Activated CD4-positive, alpha-beta T cell treated with anti-CD3 and anti-CD28 coated beads, Interleukin-2, amount 10 ng/mL, durations not matched to agents 24 days and 14 days (primary cell): ENCODE results near the gene ARL14EP. TPM values are rescaled to one million over a fixed set of nuclear protein-coding genes. Genes with fewer than 3 reads are reported as not detected.

Experiments used
- DNase-seq: peaks from one replicate; pipeline ENCODE4 v3.0.0; 2022
- H3K27ac Mint-ChIP-seq: one replicate; pipeline ENCODE4 v1.8.0; 2022; ENCODE audit warnings: mild to moderate bottlenecking, mixed read lengths
- H3K27me3 Mint-ChIP-seq: one replicate; pipeline ENCODE4 v1.8.0; 2022; ENCODE audit warnings: mixed read lengths
- H3K36me3 Mint-ChIP-seq: one replicate; pipeline ENCODE4 v1.8.0; 2022; ENCODE audit warnings: low read depth, mild to moderate bottlenecking, mixed read lengths
- H3K4me1 Mint-ChIP-seq: one replicate; pipeline ENCODE4 v1.8.0; 2021; ENCODE audit warnings: mixed read lengths
- H3K4me3 Mint-ChIP-seq: one replicate; pipeline ENCODE4 v1.8.0; 2022; ENCODE audit warnings: mild to moderate bottlenecking, moderate library complexity, mixed read lengths
- H3K9me3 Mint-ChIP-seq: one replicate; pipeline ENCODE4 v1.8.0; 2021; ENCODE audit warnings: mixed read lengths
- intact Hi-C: fragments of 100-400 bp; cut with micrococcal nuclease; formaldehyde crosslinking; loops from one replicate; pipeline ENCODE4 v1.15.1; 2023
- total RNA-seq: library from RNA; stranded (reverse); gene quantifications from 2 replicates; pipeline ENCODE4 v1.2.3, GENCODE V29; 2022

The ARL14EP gene
- total RNA-seq = 36.5 and 36.8 TPM in 2 replicates

DNA sequence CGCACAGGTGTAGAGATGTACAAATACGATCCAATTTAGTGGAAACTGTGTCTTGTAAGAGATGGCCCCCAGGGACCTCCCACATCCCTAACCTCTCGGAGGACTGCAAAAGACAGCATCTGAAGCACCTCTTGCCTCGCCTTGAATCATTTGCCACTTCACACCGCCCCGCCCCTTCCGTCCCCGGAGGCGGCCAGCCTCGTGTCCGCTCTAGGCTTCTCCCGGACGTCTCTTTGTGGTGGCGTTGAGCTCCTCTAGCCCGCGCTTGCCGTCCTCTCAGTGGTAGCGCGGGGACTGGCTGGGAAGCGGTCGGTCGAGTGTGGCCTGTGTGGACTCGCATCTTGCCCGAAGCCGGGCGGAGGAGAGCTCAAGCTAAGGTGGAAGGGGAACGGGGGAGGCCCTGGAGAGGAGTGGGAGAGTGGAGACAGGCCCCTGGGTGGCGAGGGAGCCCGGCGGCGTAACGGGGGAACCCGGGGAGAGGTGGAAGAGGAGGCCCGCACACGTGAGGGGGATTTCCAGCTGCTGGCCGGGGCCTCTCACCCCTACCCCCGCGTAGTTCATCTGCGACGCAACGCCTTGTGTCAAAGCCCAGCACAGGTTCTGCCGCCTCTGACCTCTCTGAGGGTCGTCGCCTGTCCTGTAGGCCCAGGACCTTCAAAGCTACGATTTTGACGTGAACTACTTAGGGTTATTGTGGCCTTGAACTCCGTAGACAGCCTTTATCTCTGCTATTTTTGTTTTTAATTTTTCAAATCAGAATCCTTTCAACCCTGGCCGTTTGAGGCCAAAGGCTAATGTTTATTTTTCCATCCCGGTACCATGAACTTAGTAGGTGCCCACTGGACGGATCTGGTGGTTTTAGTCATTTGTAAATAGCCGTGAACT, at the start of gene ARL14EP:
TSS of gene ARL14EP (plus strand) at position 279 of the 885 bp plus-strand sequence. CDS start 7,845 bp downstream, outside the sequence.
- peak within 1 kb of the TSS; percentile 100 for H3K27ac Mint-ChIP-seq
- H3K9me3 Mint-ChIP-seq = no peaks in the 10 kb centered on the region
- peaks cover 16% of the 10 kb centered on the region for H3K27me3 Mint-ChIP-seq
- H3K4me1 Mint-ChIP-seq = peaks cover 34% of the 10 kb centered on the region
- peak; percentile 96 for DNase-seq
- peak within 1 kb of the TSS; percentile 100 for H3K4me3 Mint-ChIP-seq
- peaks cover 24% of the 10 kb centered on the region for H3K36me3 Mint-ChIP-seq
- intact Hi-C loops = loop anchor here (2.0 to 5.0 kb wide), 3 partner anchors 14 to 1769 kb away; partner anchors contain the start of genes DCDC1, DNAJC24 and RCN1

DNA sequence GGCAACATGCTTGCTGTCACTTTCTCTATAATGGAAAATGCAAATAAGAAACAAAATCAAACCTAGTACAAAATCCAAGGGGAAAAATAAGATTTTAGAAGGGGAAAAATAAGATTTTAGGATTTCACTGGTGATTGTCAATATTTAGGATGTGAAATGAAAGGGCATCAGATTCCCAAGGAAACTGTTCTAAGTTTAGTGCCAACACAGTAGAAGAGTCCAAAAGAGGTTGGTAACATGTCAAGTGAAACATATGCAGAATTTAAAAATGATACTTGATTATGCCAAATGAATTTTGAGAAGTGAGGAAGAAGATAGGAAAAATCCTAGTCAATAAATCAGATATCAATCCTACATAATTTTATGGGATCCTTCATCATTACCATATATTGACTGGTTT, 45.7 kb upstream of the ARL14EP start:
- Mint-ChIP-seq H3K27me3 (peaks cover 6% of the 10 kb centered on the region), H3K4me3 (no peak overlapping the region), H3K4me1 (peaks cover 8% of the 10 kb centered on the region), H3K36me3 (no peaks in the 10 kb centered on the region), H3K9me3 (no peaks in the 10 kb centered on the region), H3K27ac (no peak overlapping the region)
- intact Hi-C loops = no loop called here
- DNase-seq = no peak

DNA sequence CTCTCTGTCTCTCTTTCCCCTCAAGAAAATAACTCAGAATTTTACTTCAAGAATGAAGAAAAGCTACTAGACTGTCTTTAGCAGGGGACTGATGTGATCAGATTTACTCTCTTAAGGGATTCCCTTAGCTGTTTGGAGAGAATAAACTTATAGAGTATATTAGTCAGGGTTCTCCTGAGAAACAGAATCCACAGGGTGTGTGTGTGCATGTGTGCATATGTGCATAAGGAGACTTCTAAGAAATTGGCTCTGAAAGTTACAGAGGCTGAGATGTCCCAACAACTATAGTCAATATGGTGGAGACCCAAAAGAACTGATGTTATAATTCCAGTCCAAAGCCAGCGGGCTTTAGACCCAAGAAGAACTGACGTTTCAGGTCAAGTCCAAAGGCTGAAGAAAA, 43.1 kb upstream of the ARL14EP start:
- no peak for DNase-seq
- no peaks in the 10 kb centered on the region for H3K36me3 Mint-ChIP-seq
- H3K4me3 Mint-ChIP-seq = no peak overlapping the region
- intact Hi-C loops = no loop called here
- no peaks in the 10 kb centered on the region for H3K9me3 Mint-ChIP-seq
- peaks cover 12% of the 10 kb centered on the region for H3K4me1 Mint-ChIP-seq
- peaks cover 13% of the 10 kb centered on the region for H3K27me3 Mint-ChIP-seq
- no peak overlapping the region for H3K27ac Mint-ChIP-seq

DNA sequence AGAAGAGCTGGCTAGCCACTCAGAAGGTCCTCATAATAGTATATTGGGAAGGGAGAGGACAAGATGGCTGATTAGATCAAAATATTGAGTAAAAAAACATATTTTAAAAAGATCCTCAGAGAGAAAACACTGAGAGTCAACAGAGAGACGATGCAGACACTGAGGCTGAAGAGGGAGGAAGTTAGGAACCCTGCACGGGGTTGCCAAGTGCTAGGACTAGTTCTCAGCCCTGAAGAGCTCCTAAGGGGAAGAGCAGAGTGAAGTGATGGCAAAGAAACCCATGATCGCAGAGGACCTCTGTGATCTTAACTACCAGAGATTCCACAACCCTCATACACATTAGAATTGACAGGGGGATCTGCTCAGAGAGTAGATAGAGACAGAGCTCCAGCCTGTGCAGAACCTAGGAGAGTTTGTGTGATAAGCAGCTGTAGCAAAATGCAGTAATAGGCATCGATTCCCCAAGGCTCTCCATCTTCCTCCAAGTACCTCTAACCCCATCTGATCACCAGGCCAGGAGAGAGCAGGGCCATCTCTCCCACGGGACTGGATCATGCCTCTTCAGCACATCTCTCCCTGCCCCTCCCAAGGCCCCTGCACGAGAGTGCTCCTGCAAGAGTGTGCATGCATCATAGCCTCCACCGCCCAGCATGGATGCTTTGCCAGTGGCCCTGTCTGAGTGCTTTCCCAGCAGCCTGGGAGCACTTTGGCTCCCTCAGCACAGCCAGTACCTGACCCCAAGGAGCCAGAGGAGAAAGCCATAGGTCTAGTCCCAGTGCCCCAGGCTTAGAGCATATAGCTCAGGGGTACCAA, 41.2 kb upstream of the ARL14EP start:
- intact Hi-C loops = no loop called here
- no peaks in the 10 kb centered on the region for H3K36me3 Mint-ChIP-seq

DNA sequence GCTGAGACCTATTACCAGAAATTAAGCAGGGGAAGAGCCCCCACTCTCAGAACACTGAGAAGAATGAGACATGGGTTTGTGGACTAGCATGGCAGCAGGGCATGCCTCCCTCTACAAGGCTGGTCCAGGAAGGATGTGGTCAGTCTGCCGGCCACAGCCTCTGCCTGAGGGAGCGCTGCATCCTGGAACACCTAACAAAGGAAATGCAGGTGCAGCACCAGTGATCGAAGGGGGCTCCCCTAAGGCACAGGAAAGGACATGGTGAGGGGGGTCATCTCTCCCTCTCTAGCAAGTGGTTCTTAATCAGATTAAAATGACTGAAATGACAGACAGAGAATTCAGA, 40.6 kb upstream of the ARL14EP start:
- DNase-seq = peak; percentile 68
- peaks cover 12% of the 10 kb centered on the region for H3K4me1 Mint-ChIP-seq
- no peak overlapping the region for H3K27ac Mint-ChIP-seq
- H3K27me3 Mint-ChIP-seq = peaks cover 10% of the 10 kb centered on the region
- peak overlapping the region; percentile 43 for H3K4me3 Mint-ChIP-seq
- H3K9me3 Mint-ChIP-seq = no peaks in the 10 kb centered on the region
- H3K36me3 Mint-ChIP-seq = no peaks in the 10 kb centered on the region
- intact Hi-C loops = no loop called here

More for the DNA sequence above, 41.2 kb upstream of the ARL14EP start:
- Mint-ChIP-seq H3K27ac (no peak overlapping the region), H3K27me3 (peaks cover 10% of the 10 kb centered on the region), H3K4me1 (peaks cover 12% of the 10 kb centered on the region), H3K4me3 (peak overlapping the region; percentile 43), H3K9me3 (no peaks in the 10 kb centered on the region)
- no peak for DNase-seq

DNA sequence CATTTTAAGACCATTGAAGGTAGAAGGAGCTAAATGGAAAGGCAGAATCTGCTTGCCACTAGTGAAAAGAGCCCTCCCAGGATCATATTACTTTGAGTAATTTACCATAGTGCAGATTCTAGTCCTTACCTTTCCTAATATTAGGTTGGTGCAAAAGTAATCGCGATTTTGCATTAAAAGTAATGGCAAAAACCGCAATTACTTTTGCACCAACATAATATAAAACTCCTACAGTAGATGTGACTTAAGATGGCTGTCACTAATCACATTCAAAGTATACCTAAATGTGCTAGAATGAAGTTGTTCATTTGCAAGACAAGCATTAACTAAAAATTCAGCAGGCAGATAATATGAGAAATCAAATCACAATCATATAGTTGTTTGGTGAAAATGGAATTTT, 38.1 kb upstream of the ARL14EP start:
- Mint-ChIP-seq H3K27me3 (peaks cover 12% of the 10 kb centered on the region), H3K4me3 (no peak overlapping the region), H3K4me1 (peaks cover 12% of the 10 kb centered on the region)

DNA sequence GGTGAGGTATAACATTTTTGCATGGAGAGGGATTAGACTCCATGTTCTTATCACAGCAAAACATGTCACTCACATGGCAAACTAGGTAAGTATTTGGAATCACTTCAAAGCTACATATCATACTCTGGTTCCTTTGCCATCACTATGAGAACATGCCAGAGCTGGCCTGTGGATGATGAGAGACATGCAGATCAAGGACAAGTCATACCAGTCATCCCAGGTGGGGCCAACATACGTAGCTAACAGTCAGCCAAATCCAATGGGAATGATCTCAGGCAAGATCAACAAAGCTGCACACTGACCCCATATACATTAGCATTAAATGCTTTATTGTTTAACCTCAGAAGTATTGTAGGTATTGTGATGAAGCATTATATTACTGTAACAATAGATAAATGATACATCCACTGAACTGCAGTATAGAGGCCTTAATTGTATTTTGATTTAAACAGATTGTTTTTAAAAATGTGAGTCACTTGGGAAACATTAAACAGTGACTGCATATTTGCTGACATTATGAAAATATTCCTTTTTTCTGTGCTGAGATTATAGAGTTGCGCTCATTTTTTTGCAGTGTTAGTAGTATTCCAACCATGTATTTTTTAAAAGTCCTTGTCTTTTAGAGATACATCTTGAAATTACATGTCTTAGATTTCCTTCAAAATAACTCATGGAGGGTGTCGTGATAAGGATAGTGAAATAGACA, 37.3 kb upstream of the ARL14EP start:
- Mint-ChIP-seq H3K4me3 (no peak overlapping the region), H3K27ac (no peak overlapping the region), H3K36me3 (no peaks in the 10 kb centered on the region), H3K9me3 (no peaks in the 10 kb centered on the region), H3K27me3 (peaks cover 12% of the 10 kb centered on the region), H3K4me1 (peaks cover 12% of the 10 kb centered on the region)
- intact Hi-C loops = no loop called here
- no peak for DNase-seq

More for the DNA sequence above, 38.1 kb upstream of the ARL14EP start:
- no peaks in the 10 kb centered on the region for H3K9me3 Mint-ChIP-seq
- H3K27ac Mint-ChIP-seq = no peak overlapping the region
- intact Hi-C loops = no loop called here
- H3K36me3 Mint-ChIP-seq = no peaks in the 10 kb centered on the region
- DNase-seq = no peak

DNA sequence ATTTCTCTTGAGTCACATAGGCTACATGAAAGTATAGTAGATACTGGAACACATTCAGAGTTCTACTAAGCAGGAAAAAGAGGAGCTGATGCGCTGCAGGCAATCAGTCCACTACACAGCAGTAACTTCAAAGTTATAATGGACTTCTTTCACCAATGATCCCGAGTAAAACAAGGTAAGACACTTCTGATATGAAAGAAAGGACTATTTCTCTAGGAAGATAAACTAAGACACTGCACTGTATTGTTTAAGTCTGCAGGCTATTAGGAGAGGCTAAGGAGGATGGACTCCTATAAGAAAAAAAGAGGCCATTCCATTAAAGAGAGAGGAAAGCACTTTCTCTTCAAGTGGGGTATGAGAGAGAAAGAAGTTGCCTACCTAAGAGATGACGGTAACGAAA, 31.6 kb upstream of the ARL14EP start:
- Mint-ChIP-seq H3K36me3 (no peaks in the 10 kb centered on the region), H3K4me3 (no peak overlapping the region), H3K9me3 (peaks cover 3% of the 10 kb centered on the region), H3K4me1 (no peaks in the 10 kb centered on the region), H3K27ac (no peak overlapping the region), H3K27me3 (peaks cover 3% of the 10 kb centered on the region)
- no peak for DNase-seq
- intact Hi-C loops = no loop called here

DNA sequence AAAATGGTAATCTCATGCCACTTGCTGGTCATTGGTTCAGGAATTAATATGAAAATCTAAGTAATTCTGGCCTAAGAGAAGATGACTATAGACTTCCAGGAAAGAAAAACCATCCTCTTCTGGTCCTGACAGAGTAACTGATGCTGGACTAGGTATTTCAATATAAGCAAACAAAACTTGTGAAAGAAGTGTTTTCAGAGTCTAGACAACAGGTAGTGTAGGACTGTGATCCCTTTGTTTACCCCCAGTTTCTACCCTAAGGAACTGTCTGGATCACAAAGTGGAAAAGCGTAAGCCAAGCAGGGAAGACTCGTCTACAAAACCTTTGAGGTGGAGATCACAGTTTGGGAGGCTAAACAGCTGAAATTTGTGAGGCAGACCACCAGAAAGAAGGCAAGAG, 30.4 kb upstream of the ARL14EP start:
- Mint-ChIP-seq H3K4me3 (no peak overlapping the region), H3K27ac (no peak overlapping the region), H3K27me3 (peaks cover 3% of the 10 kb centered on the region), H3K36me3 (no peaks in the 10 kb centered on the region), H3K9me3 (peaks cover 3% of the 10 kb centered on the region), H3K4me1 (no peaks in the 10 kb centered on the region)
- intact Hi-C loops = no loop called here
- DNase-seq = no peak

DNA sequence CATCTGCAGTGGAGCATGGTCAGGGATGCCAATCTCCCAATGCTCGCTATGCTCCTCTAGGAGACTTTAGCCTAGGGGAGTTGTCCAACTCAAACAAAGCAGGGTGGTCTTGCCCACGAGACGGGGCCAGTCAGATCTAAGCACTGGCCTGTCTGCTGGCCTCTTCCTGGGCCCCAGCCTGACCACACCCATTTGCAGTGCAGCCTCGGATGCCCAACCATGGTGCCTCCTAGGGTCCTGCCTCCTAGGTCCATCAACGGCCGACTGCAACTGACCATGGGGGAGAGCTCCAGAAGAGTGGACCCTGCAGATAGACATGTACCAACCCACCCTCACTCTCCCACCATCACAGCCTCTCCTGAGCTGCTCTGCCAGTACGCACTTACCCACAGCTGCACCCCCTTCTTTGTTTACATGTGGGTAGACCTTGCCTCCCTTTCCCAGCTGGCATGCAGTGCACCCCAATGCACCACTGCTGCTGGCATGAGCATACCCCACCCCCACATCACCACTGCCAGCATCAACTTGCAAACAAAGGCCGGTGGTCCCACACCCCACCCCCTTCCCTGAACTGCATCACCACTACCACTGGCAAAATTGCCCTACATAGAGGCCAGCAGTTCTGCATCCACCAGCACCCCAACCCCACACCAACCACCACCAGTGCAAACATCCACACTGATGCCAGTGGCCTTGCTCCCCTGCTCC, 27.6 kb upstream of the ARL14EP start:
- Mint-ChIP-seq H3K4me3 (no peak overlapping the region), H3K4me1 (no peaks in the 10 kb centered on the region), H3K27me3 (peaks cover 12% of the 10 kb centered on the region), H3K27ac (no peak overlapping the region), H3K9me3 (peaks cover 3% of the 10 kb centered on the region), H3K36me3 (no peaks in the 10 kb centered on the region)
- DNase-seq = no peak
- intact Hi-C loops = no loop called here

DNA sequence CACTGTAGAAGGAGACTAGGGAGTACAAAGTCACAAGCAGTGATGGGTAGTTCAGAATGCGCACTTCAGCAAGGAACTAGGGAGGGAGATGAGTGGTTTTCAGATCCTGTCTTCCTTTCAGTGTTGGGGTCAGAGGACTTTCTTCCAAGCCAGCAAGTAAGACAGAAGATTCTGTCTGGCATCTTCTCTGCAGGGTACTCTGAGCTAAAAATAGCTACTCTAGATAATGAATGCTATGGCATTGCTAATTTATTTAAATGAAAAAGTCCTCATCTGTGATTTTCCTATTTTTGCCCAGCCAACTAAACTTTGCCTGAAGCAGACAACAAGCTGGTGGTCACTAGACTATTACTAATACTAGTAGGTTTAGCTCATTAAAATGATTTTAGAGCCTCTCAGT, 18.3 kb upstream of the ARL14EP start:
- Mint-ChIP-seq H3K27me3 (peaks cover 20% of the 10 kb centered on the region), H3K27ac (no peak overlapping the region), H3K4me1 (no peaks in the 10 kb centered on the region), H3K36me3 (no peaks in the 10 kb centered on the region), H3K9me3 (no peaks in the 10 kb centered on the region), H3K4me3 (no peak overlapping the region)
- intact Hi-C loops = no loop called here
- DNase-seq = no peak

DNA sequence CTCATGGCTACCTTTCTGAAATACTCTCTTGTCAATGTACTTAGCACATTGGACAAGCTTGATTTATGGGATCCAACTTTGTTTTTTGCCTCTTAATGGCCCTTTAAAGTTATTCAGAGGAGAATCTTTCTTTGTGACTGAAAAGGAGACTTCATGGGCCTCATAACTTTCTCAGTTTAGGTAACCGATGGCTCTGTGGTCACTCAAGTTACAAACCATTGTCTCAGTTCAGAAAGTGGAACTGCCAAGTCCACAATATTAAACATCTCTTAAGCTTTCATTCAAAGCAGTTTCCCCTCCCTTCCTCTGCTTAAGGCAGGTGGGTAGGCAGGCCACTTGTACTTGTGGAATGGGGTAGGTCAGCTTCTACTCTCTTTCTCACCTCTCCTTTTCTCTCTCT, 12.3 kb upstream of the ARL14EP start:
- no peak overlapping the region for H3K4me3 Mint-ChIP-seq
- no peaks in the 10 kb centered on the region for H3K36me3 Mint-ChIP-seq
- intact Hi-C loops = no loop called here
- H3K4me1 Mint-ChIP-seq = no peaks in the 10 kb centered on the region
- no peak overlapping the region for H3K27ac Mint-ChIP-seq
- peaks cover 25% of the 10 kb centered on the region for H3K27me3 Mint-ChIP-seq
- DNase-seq = no peak
- peaks cover 4% of the 10 kb centered on the region for H3K9me3 Mint-ChIP-seq

DNA sequence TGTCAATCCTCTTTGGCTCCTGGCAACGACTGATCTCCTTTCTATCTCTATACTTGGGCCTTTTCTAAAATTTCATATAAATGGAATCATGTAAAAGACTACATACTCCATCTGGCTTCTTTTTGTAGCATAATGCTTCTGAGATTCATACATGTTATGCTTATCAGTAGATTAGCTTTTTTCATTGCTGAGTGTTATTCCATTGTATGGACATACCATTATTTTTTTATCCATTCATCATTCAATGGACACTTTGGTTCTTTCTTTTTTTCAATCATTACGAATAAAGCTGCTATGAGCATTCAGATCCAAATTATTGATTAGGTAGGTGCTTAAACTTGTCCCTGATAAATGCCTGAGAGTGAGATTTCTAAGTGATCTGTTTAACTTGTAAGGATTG, 11.7 kb upstream of the ARL14EP start:
- H3K36me3 Mint-ChIP-seq = no peaks in the 10 kb centered on the region
- no peak overlapping the region for H3K4me3 Mint-ChIP-seq
- H3K9me3 Mint-ChIP-seq = peaks cover 4% of the 10 kb centered on the region
- no peaks in the 10 kb centered on the region for H3K4me1 Mint-ChIP-seq
- intact Hi-C loops = no loop called here
- peaks cover 25% of the 10 kb centered on the region for H3K27me3 Mint-ChIP-seq
- DNase-seq = no peak
- no peak overlapping the region for H3K27ac Mint-ChIP-seq
